ENCODE results near the gene SLC7A8.
"Not testable (repeated sequence)": the region's sequence is repeated elsewhere in the genome, so short reads cannot be mapped to it uniquely, and the experiment has no call there.

Gene SLC7A8

DNA sequence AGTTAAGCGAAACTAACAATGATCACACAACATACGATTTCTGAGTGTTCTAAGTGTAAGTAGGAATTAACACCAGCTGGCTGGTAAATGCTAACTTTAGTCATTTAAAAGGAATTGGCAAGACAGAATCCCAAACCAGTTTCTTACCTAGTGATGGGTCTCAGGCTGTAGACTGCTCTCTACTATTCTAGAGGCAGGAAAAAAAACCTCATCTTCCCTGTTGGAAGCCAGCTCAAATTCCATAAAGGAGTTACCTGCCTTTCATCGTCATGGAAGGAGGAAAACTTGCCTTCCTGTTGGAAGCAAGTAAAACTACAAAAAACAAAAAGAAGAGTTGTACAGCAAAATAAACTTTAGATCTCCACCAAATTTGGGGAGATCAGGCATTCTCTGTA, 23.7 kb upstream of the SLC7A8 start:
- WGBS, 2 experiments (ENCODE audit: insufficient coverage in 2 of 2) = no CpG with 5 or more reads among the region's 3 CpGs
- Histone ChIP-seq H3K4me1 (ENCODE audit: control insufficient read depth, insufficient read depth, low read length, poor library complexity, severe bottlenecking) (peaks cover 3% of the 10 kb centered on the region), H3K4me3 (ENCODE audit: extremely low read depth, insufficient read depth, low read length, poor library complexity, severe bottlenecking) (no peak overlapping the region), H3K36me3 (ENCODE audit: control insufficient read depth, insufficient read depth, low read length) (no peaks in the 10 kb centered on the region), H3K27ac (ENCODE audit: low read depth, low read length, severe bottlenecking) (no peak overlapping the region), H3K9me3 (ENCODE audit: control insufficient read depth, low read length) (no peaks in the 10 kb centered on the region)

DNA sequence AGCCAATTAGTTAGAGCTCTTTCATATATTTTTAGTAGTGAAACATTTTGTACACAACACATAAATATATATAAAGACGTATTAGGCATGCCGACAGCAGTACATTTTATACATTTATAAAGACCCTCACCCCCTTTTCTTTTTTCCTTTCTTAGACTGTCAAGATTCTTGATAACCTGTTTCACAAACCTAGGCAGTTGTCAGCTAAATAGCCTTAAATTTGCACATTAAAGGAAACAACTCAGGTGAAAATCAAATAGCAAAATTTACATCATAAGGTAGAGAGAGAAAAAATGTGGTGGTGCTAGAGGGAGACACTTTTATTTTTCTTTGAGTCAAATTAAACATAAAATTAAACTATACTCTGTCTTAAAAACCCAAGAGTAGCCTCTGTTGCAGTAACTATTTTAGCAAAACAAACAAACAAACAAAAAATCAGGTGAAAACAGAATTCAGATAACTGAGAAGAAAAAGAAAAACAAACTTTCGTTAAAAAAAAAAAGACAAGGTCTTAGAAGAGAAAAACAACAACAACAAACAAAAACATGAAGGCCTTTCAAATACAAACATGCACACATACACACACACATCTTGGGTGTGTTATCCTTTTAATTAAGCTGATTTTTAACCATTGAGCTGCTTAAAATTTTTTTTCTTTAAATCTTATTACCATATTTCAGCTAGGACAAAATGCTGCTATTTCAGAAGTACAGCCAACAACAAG, 23.1 kb upstream of the SLC7A8 start:
- Histone ChIP-seq H3K9me3 (ENCODE audit: control insufficient read depth, low read length) (no peaks in the 10 kb centered on the region), H3K36me3 (ENCODE audit: control insufficient read depth, insufficient read depth, low read length) (no peaks in the 10 kb centered on the region), H3K27ac (ENCODE audit: low read depth, low read length, severe bottlenecking) (no peak overlapping the region), H3K4me3 (ENCODE audit: extremely low read depth, insufficient read depth, low read length, poor library complexity, severe bottlenecking) (no peak overlapping the region), H3K4me1 (ENCODE audit: control insufficient read depth, insufficient read depth, low read length, poor library complexity, severe bottlenecking) (peaks cover 3% of the 10 kb centered on the region)
- 60 to 90% methylated on average over 1 to 2 of the region's 3 CpGs for WGBS, 2 experiments (ENCODE audit: insufficient coverage in 2 of 2)

DNA sequence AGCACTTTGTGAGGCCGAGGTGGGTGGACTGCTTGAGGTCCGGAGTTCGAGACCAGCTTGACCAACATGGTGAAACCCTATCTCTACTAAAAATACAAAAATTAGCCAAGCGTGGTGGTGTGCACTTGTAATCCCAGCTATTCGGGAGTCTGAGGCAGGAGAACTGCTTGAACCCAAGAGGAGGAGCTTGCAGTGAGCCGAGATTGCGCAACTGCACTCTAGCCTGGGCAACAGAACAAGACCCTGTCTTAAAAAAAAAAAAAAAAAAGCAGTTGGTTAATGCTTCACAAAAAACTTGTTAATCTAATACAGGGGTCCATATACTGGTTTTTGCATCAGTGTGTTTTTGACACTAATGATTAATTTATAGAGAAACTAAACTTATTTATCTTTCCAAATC, 18.5 kb upstream of the SLC7A8 start:
- 91 to 95% methylated on average over 5 to 7 of the region's 7 CpGs for WGBS, 2 experiments (ENCODE audit: insufficient coverage in 2 of 2)
- H3K4me3 ChIP-seq (ENCODE audit: extremely low read depth, insufficient read depth, low read length, poor library complexity, severe bottlenecking) = no peak overlapping the region
- H3K27ac ChIP-seq (ENCODE audit: low read depth, low read length, severe bottlenecking) = no peak overlapping the region
- no peaks in the 10 kb centered on the region for H3K36me3 ChIP-seq (ENCODE audit: control insufficient read depth, insufficient read depth, low read length)
- H3K9me3 ChIP-seq (ENCODE audit: control insufficient read depth, low read length) = no peaks in the 10 kb centered on the region
- H3K4me1 ChIP-seq (ENCODE audit: control insufficient read depth, insufficient read depth, low read length, poor library complexity, severe bottlenecking) = peaks cover 7% of the 10 kb centered on the region

DNA sequence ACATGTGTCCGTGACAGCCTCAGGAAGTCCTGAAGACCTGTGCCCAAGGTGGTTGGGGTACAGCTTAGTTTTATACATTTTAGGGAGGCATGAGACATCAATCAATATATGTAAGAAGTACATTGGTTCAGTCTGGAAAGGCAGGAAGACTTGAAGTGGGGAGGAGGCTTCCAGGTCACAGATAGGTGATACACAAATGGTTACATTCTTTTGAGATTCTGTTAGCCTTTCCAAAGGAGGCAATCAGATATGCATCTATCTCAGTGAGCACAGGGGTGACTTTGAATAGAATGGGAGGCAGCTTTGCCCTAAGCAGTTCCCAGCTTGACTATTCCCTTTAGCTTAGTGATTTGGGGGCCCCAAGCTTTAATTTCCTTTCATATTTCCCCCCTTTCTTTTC, 15.7 kb upstream of the SLC7A8 start:
- WGBS, 2 experiments (ENCODE audit: insufficient coverage in 2 of 2) = 80 to 100% methylated on average over 1 of the region's 1 CpG
- H3K27ac ChIP-seq (ENCODE audit: low read depth, low read length, severe bottlenecking) = not testable (repeated sequence)

DNA sequence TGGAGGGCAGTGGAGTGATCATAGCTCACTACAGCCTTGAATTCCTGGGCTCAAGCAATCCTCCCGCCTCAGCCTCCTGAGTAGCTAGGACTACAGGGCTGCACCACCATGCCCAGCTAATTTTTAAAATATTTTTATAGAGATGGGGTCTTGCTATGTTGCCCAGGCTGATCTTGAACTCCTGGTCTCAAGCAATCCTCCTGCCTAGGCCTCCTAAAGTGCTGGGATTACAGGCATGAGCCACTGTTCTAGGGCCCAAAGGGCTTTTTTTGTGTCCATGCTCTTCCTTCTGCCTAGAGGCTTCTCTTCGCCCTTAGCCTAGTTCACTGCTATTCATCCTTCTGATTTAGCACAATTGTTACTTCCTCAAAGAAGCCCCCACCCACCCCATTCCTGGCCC, 13.0 kb upstream of the SLC7A8 start:
- H3K9me3 ChIP-seq (ENCODE audit: control insufficient read depth, low read length); H3K4me1 ChIP-seq (ENCODE audit: control insufficient read depth, insufficient read depth, low read length, poor library complexity, severe bottlenecking); H3K4me3 ChIP-seq (ENCODE audit: extremely low read depth, insufficient read depth, low read length, poor library complexity, severe bottlenecking); H3K36me3 ChIP-seq (ENCODE audit: control insufficient read depth, insufficient read depth, low read length); H3K27ac ChIP-seq (ENCODE audit: low read depth, low read length, severe bottlenecking): not testable (repeated sequence)
- 80 to 100% methylated on average over 1 of the region's 2 CpGs for WGBS, 2 experiments (ENCODE audit: insufficient coverage in 2 of 2)

More for the DNA sequence above, 15.7 kb upstream of the SLC7A8 start:
- H3K36me3 ChIP-seq (ENCODE audit: control insufficient read depth, insufficient read depth, low read length); H3K9me3 ChIP-seq (ENCODE audit: control insufficient read depth, low read length); H3K4me3 ChIP-seq (ENCODE audit: extremely low read depth, insufficient read depth, low read length, poor library complexity, severe bottlenecking); H3K4me1 ChIP-seq (ENCODE audit: control insufficient read depth, insufficient read depth, low read length, poor library complexity, severe bottlenecking): not testable (repeated sequence)

DNA sequence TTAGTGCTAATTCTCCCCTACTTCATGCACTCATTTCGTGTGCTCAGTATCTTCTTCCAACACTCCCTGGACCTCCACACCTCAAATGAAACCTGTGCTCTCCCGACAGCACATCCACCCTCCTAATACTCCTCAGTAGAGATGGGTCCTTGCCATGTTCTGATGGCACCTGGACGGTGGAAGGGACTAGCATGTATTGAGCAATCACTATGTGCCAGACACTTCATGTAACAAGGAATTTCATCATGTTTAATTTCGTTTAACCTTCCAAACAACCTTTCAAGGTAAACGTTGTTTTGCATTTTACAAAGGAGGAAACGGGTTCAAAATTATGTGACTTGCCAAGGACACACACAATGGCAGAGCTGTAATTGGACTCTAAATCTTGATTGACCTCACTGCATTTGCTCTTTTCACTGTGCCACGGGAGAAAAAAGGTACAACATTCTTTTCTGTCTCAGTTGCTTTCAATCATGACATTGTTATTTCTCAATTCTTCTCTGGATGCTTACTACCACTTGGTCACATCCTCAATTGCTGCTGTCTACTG, 12.2 kb upstream of the SLC7A8 start:
- no peaks in the 10 kb centered on the region for H3K36me3 ChIP-seq (ENCODE audit: control insufficient read depth, insufficient read depth, low read length)
- 92 to 94% methylated on average over 5 to 7 of the region's 7 CpGs for WGBS, 2 experiments (ENCODE audit: insufficient coverage in 2 of 2)
- H3K9me3 ChIP-seq (ENCODE audit: control insufficient read depth, low read length) = no peaks in the 10 kb centered on the region
- peaks cover 5% of the 10 kb centered on the region for H3K4me1 ChIP-seq (ENCODE audit: control insufficient read depth, insufficient read depth, low read length, poor library complexity, severe bottlenecking)
- no peak overlapping the region for H3K27ac ChIP-seq (ENCODE audit: low read depth, low read length, severe bottlenecking)
- H3K4me3 ChIP-seq (ENCODE audit: extremely low read depth, insufficient read depth, low read length, poor library complexity, severe bottlenecking) = no peak overlapping the region

DNA sequence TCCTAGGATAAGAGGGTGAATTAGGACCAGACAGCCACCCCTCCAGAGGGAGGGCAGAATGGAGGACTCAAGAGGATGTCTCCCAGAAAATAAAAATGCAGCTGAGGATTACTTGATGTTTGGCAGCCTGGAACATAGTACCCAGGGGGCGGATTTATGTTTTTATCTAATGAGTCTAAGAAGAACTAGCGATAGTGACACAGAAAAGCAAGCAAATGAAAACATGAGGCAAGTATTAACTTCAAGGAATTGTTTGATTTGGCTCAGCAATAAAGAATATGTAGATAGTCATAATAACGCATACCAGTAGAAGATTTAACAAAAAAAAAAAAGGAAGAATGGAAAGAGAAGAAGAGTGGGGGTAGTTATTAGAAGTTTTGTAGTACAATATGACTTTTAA, 10.0 kb upstream of the SLC7A8 start:
- Histone ChIP-seq H3K4me1 (ENCODE audit: control insufficient read depth, insufficient read depth, low read length, poor library complexity, severe bottlenecking) (peaks cover 5% of the 10 kb centered on the region), H3K4me3 (ENCODE audit: extremely low read depth, insufficient read depth, low read length, poor library complexity, severe bottlenecking) (no peak overlapping the region), H3K36me3 (ENCODE audit: control insufficient read depth, insufficient read depth, low read length) (no peaks in the 10 kb centered on the region), H3K9me3 (ENCODE audit: control insufficient read depth, low read length) (no peaks in the 10 kb centered on the region), H3K27ac (ENCODE audit: low read depth, low read length, severe bottlenecking) (no peak overlapping the region)
- WGBS, 2 experiments (ENCODE audit: insufficient coverage in 2 of 2) = 85 to 100% methylated on average over 2 of the region's 3 CpGs

DNA sequence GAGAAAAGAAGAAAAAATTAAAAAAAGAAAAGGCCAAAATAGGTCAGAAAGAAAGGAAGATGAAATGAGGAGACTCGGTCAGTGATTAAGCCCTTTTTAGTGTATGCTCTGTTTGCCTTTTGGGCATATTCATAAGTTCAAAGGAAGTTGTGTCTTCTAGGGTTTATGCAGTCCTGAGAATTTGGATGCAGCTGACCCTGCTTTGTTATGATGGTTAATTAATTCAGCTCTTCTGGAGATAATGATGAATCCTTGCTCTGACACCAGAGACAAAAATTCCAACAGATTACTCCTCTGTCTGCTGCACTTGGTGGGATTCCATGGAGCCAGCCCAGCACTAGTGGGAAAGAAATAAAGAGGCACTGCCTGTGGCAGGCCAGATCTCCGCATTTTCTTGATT, 4.5 kb upstream of the SLC7A8 start:
- 83 to 88% methylated on average over 2 of the region's 2 CpGs for WGBS, 2 experiments (ENCODE audit: insufficient coverage in 2 of 2)
- no peak overlapping the region for H3K27ac ChIP-seq (ENCODE audit: low read depth, low read length, severe bottlenecking)
- no peak overlapping the region for H3K4me3 ChIP-seq (ENCODE audit: extremely low read depth, insufficient read depth, low read length, poor library complexity, severe bottlenecking)
- no peaks in the 10 kb centered on the region for H3K4me1 ChIP-seq (ENCODE audit: control insufficient read depth, insufficient read depth, low read length, poor library complexity, severe bottlenecking)
- no peaks in the 10 kb centered on the region for H3K36me3 ChIP-seq (ENCODE audit: control insufficient read depth, insufficient read depth, low read length)
- no peaks in the 10 kb centered on the region for H3K9me3 ChIP-seq (ENCODE audit: control insufficient read depth, low read length)

DNA sequence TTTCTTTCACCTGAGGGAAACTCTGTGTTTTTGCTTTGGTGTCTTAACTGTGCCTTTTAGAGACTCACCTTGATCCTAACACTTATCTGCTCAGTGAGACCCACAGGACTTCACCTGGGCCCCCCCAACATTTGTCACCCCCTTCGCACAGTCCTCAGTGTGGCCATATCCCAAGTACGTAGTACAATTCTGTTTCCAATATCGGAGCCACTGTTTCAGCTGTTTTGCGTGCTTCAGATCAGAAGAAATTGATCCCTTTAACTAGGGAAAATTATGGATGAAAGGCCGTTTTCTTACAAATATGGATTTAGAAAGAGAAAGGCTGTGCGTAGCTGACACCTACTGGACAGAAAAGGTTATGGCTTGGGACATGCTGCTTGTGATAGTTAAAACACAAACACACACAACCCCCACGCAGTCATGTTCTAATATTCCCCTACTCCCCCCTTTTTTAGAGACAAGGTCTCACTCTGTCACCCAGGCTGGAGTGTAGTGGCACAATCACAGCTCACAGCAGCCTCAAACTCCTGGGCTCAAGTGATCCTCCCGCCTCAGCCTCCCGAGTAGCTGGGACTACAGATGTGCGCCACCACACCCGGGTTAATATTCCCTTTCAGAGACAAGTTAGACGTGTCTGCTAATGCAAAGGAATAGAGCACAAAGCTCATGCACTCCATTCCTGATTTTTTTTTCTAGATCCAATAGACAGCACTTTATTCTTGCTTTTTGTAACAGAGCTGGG, 3.6 kb upstream of the SLC7A8 start:
- Histone ChIP-seq H3K27ac (ENCODE audit: low read depth, low read length, severe bottlenecking) (no peak overlapping the region), H3K4me3 (ENCODE audit: extremely low read depth, insufficient read depth, low read length, poor library complexity, severe bottlenecking) (no peak overlapping the region), H3K9me3 (ENCODE audit: control insufficient read depth, low read length) (no peaks in the 10 kb centered on the region), H3K36me3 (ENCODE audit: control insufficient read depth, insufficient read depth, low read length) (no peaks in the 10 kb centered on the region), H3K4me1 (ENCODE audit: control insufficient read depth, insufficient read depth, low read length, poor library complexity, severe bottlenecking) (no peaks in the 10 kb centered on the region)
- 74 to 96% methylated on average over 4 to 10 of the region's 12 CpGs for WGBS, 2 experiments (ENCODE audit: insufficient coverage in 2 of 2)

DNA sequence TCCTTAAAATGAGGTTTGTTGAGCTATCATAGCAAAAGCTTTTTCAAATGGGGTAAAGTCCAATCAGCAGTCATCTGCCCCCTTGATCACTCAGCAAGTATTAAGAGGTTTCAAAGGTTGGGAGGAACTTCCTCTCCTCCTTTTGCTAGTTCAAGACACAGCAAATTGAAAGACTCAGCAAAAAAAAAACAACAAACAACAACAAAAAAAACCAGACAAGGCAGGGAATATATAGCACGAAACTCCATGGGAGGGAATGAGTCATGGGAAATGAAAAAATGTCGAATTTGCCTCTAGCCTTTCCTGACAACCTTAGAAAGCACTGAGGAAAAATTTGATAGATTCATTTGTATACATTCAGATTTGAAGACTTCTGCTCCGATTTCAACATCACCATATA, 1.6 kb upstream of the SLC7A8 start:
- no peaks in the 10 kb centered on the region for H3K36me3 ChIP-seq (ENCODE audit: control insufficient read depth, insufficient read depth, low read length)
- H3K4me1 ChIP-seq (ENCODE audit: control insufficient read depth, insufficient read depth, low read length, poor library complexity, severe bottlenecking) = no peaks in the 10 kb centered on the region
- no peak overlapping the region for H3K4me3 ChIP-seq (ENCODE audit: extremely low read depth, insufficient read depth, low read length, poor library complexity, severe bottlenecking)
- H3K9me3 ChIP-seq (ENCODE audit: control insufficient read depth, low read length) = no peaks in the 10 kb centered on the region
- H3K27ac ChIP-seq (ENCODE audit: low read depth, low read length, severe bottlenecking) = no peak overlapping the region
- no CpG with 5 or more reads among the region's 3 CpGs for WGBS, 2 experiments (ENCODE audit: insufficient coverage in 2 of 2)

DNA sequence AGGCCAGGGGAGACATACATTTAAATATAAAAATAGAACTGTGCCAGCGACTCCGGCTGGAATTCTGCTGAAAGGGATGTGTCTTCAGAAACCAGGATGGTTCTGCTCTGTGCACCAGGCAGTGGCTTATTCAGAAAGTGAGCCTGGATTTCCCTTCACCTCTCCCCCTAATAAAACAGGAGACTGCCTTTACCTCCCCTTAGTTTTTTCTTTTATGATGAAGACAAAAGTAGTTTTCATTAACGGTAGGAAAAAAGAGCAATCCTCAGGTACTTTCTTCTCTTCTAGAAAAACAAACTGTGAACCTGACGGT, 346 bp downstream of the SLC7A8 start:
- Histone ChIP-seq H3K36me3 (ENCODE audit: control insufficient read depth, insufficient read depth, low read length) (no peaks in the 10 kb centered on the region), H3K4me3 (ENCODE audit: extremely low read depth, insufficient read depth, low read length, poor library complexity, severe bottlenecking) (peak overlapping the region; percentile 46), H3K27ac (ENCODE audit: low read depth, low read length, severe bottlenecking) (no peak overlapping the region), H3K4me1 (ENCODE audit: control insufficient read depth, insufficient read depth, low read length, poor library complexity, severe bottlenecking) (no peaks in the 10 kb centered on the region), H3K9me3 (ENCODE audit: control insufficient read depth, low read length) (no peaks in the 10 kb centered on the region)
- WGBS, 2 experiments (ENCODE audit: insufficient coverage in 2 of 2) = 0 to 3% methylated on average over 1 to 2 of the region's 4 CpGs

All from mesodermal cell (in vitro differentiated cells).